A549 (cell line): Measurements from ENCODE around the gene FBXL7.

ENCODE experiments used
- EP300 ChIP-seq, 2 experiments: fragments of >200 bp; sonication (Bioruptor Twin); formaldehyde crosslinking; IDR thresholded peaks; 2 replicates in 1 of 2; 3 replicates in 1 of 2; pipeline ENCODE4 v1.6.1; 2016 to 2017
- HOXA7 ChIP-seq: fragments of 250-450 bp; sonication (Bioruptor Pico); IDR thresholded peaks from 2 replicates; pipeline ENCODE4 v1.5.0; 2020; ENCODE audit warnings: mild to moderate bottlenecking, moderate library complexity
- JUN ChIP-seq, 2 experiments: fragments of >200 bp; sonication (Bioruptor Twin); formaldehyde crosslinking; IDR thresholded peaks; 2 replicates in 1 of 2; 3 replicates in 1 of 2; pipeline ENCODE4 v1.6.1; 2016 to 2017
- MAFK ChIP-seq: fragments of 450-650 bp; IDR thresholded peaks from 2 replicates; pipeline ENCODE4 v1.6.1; 2014; ENCODE audit not compliant: partially characterized antibody
- POLR2A ChIP-seq: IDR thresholded peaks from 2 replicates; pipeline ENCODE4 v1.6.1; 2012; ENCODE audit warnings: mild to moderate bottlenecking, low read length
- TF ChIP-seq, protein P1 (sequence below): fragments of >200 bp; sonication (Bioruptor Twin); formaldehyde crosslinking; IDR thresholded peaks from 3 replicates; pipeline ENCODE4 v1.5.1; 2016
- TF ChIP-seq, protein P2 (sequence below): fragments of 200-600 bp; sonication (generic); IDR thresholded peaks from 2 replicates; pipeline ENCODE4 v1.6.1; 2016; ENCODE audit warnings: antibody characterized with exemption, mild to moderate bottlenecking, moderate library complexity
- TF ChIP-seq, protein P3 (sequence below): IDR thresholded peaks from 2 replicates; pipeline ENCODE4 v1.6.1; 2012
- TF ChIP-seq, protein P4 (sequence below): IDR thresholded peaks from 2 replicates; pipeline ENCODE4 v1.6.1; 2012

DNA sequence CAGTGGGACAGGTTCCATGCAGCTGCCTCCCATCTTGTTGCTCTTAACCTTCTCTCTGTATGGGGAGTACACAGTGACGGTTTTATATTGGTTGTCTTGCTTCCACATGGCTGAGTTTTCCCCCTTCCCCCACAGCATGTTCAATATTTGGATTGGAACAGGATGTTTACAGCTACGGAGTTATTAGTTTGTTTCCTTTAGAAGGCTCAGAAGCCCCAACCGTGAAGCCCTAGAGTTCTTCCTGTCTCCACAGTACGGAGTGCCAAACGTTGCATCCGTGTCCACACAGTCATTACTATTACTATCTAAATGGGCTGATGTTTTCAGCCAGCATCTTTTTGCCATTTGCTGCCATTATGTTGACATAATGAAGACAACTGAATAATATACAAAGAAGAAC, 402.1 kb downstream of the FBXL7 start:
- no peak for TF ChIP-seq POLR2A
- no peak for TF ChIP-seq MAFK
- TF ChIP-seq, protein P1, sequence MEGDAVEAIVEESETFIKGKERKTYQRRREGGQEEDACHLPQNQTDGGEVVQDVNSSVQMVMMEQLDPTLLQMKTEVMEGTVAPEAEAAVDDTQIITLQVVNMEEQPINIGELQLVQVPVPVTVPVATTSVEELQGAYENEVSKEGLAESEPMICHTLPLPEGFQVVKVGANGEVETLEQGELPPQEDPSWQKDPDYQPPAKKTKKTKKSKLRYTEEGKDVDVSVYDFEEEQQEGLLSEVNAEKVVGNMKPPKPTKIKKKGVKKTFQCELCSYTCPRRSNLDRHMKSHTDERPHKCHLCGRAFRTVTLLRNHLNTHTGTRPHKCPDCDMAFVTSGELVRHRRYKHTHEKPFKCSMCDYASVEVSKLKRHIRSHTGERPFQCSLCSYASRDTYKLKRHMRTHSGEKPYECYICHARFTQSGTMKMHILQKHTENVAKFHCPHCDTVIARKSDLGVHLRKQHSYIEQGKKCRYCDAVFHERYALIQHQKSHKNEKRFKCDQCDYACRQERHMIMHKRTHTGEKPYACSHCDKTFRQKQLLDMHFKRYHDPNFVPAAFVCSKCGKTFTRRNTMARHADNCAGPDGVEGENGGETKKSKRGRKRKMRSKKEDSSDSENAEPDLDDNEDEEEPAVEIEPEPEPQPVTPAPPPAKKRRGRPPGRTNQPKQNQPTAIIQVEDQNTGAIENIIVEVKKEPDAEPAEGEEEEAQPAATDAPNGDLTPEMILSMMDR: no peak
- TF ChIP-seq, protein P2, sequence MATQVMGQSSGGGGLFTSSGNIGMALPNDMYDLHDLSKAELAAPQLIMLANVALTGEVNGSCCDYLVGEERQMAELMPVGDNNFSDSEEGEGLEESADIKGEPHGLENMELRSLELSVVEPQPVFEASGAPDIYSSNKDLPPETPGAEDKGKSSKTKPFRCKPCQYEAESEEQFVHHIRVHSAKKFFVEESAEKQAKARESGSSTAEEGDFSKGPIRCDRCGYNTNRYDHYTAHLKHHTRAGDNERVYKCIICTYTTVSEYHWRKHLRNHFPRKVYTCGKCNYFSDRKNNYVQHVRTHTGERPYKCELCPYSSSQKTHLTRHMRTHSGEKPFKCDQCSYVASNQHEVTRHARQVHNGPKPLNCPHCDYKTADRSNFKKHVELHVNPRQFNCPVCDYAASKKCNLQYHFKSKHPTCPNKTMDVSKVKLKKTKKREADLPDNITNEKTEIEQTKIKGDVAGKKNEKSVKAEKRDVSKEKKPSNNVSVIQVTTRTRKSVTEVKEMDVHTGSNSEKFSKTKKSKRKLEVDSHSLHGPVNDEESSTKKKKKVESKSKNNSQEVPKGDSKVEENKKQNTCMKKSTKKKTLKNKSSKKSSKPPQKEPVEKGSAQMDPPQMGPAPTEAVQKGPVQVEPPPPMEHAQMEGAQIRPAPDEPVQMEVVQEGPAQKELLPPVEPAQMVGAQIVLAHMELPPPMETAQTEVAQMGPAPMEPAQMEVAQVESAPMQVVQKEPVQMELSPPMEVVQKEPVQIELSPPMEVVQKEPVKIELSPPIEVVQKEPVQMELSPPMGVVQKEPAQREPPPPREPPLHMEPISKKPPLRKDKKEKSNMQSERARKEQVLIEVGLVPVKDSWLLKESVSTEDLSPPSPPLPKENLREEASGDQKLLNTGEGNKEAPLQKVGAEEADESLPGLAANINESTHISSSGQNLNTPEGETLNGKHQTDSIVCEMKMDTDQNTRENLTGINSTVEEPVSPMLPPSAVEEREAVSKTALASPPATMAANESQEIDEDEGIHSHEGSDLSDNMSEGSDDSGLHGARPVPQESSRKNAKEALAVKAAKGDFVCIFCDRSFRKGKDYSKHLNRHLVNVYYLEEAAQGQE: no peak
- no peak for TF ChIP-seq HOXA7
- TF ChIP-seq, protein P3, sequence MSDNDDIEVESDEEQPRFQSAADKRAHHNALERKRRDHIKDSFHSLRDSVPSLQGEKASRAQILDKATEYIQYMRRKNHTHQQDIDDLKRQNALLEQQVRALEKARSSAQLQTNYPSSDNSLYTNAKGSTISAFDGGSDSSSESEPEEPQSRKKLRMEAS: no peak
- TF ChIP-seq JUN (IDR thresholded peaks at IDR 0.05): no peak
- TF ChIP-seq, protein P4, sequence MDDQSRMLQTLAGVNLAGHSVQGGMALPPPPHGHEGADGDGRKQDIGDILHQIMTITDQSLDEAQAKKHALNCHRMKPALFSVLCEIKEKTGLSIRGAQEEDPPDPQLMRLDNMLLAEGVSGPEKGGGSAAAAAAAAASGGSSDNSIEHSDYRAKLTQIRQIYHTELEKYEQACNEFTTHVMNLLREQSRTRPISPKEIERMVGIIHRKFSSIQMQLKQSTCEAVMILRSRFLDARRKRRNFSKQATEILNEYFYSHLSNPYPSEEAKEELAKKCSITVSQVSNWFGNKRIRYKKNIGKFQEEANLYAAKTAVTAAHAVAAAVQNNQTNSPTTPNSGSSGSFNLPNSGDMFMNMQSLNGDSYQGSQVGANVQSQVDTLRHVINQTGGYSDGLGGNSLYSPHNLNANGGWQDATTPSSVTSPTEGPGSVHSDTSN: no peak
- no peak for TF ChIP-seq EP300 (IDR thresholded peaks at IDR 0.05)
